A549 (cell line): ENCODE data around the gene GAS1.

Experiments
- BCL3 ChIP-seq: fragments of >200 bp; sonication (Bioruptor Twin); formaldehyde crosslinking; IDR thresholded peaks from 3 replicates; pipeline ENCODE4 v1.6.1; 2016
- BHLHE40 ChIP-seq: IDR thresholded peaks from 2 replicates; pipeline ENCODE4 v1.6.1; 2012; ENCODE audit warnings: low read depth, low read length, inconsistent platforms
- CEBPB ChIP-seq, 2 experiments: fragments of >200 bp in 1 of 2; sonication (Bioruptor Twin) in 1 of 2; formaldehyde crosslinking in 1 of 2; IDR thresholded peaks; 2 replicates each; pipeline ENCODE4 v1.6.1; 2012 to 2016
- CTCF ChIP-seq: fragments of >200 bp; sonication (Bioruptor Twin); formaldehyde crosslinking; IDR thresholded peaks from 3 replicates; pipeline ENCODE4 v1.5.1; 2016
- EP300 ChIP-seq, 2 experiments: fragments of >200 bp; sonication (Bioruptor Twin); formaldehyde crosslinking; IDR thresholded peaks; 2 replicates in 1 of 2; 3 replicates in 1 of 2; pipeline ENCODE4 v1.6.1; 2016 to 2017
- ESRRA ChIP-seq: fragments of 150-350 bp; IDR thresholded peaks from 2 replicates; pipeline ENCODE4 v1.6.1; 2014; ENCODE audit warnings: mild to moderate bottlenecking, low read length, borderline replicate concordance
- HOXA7 ChIP-seq: fragments of 250-450 bp; sonication (Bioruptor Pico); IDR thresholded peaks from 2 replicates; pipeline ENCODE4 v1.5.0; 2020; ENCODE audit warnings: mild to moderate bottlenecking, moderate library complexity
- MAFK ChIP-seq: fragments of 450-650 bp; IDR thresholded peaks from 2 replicates; pipeline ENCODE4 v1.6.1; 2014; ENCODE audit not compliant: partially characterized antibody
- MYC ChIP-seq: IDR thresholded peaks from 2 replicates; pipeline ENCODE4 v1.6.1; 2012; ENCODE audit warnings: mild to moderate bottlenecking, inconsistent platforms, low read length, improper control_type of control experiment, borderline replicate concordance
- POLR2A ChIP-seq: IDR thresholded peaks from 2 replicates; pipeline ENCODE4 v1.6.1; 2012; ENCODE audit warnings: mild to moderate bottlenecking, low read length
- SMC3 ChIP-seq: fragments of >200 bp; sonication (Bioruptor Twin); formaldehyde crosslinking; IDR thresholded peaks from 3 replicates; pipeline ENCODE4 v1.6.1; 2018; ENCODE audit warnings: inconsistent platforms
- SREBF2 ChIP-seq: fragments of 450-650 bp; IDR thresholded peaks from 2 replicates; pipeline ENCODE4 v1.6.1; 2014; ENCODE audit warnings: mild to moderate bottlenecking, moderate library complexity
- TF ChIP-seq, protein P1 (sequence below): fragments of 150-350 bp; IDR thresholded peaks from 2 replicates; pipeline ENCODE4 v1.6.1; 2014; ENCODE audit warnings: low read depth, mild to moderate bottlenecking, low read length
- TF ChIP-seq, protein P2 (sequence below): IDR thresholded peaks from 2 replicates; pipeline ENCODE4 v1.6.1; 2012

DNA sequence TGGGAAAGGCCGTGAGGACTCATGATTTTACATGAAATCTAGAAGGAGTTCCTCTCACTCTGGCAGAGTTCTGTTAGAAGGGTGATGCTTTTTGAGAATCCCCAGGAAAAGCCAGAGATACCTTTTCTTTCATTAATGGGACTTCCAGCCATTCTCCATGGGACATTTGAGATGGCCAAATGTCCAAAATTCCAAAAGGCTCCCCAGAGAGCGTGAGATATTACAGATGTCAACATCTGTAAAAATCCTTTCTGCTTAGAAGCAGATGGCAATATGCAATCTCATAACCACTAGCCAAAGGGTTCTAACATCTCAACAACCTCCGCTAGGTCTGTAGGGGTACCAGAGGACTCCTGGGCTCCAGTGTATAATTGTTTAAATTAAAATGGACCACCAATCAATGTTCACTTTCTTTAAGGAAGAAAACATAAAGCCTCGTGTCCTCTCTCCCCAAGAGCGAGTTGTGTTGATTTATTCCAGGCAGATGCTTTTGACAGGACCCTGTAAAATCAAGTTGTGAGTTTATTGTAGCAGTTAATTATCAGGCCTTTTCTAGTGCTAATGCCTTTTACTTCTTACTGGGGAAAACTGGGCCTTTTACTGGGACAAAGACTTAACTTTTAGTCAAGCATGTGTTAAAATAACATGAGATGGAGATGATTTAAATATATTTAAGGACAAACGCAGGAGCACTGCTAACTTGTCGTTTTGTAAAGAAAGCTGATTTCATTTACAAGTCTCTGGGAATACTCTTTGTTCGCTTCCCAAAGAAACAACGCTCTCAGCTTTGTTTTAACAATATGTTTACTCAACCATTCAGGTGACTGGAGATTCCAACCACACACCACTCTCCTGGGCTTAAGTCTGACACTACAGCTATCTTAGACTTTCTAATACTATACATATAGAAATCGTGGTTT is 4.8 kb downstream of the GAS1 start:
- no peak for TF ChIP-seq CTCF
- TF ChIP-seq, protein P1, sequence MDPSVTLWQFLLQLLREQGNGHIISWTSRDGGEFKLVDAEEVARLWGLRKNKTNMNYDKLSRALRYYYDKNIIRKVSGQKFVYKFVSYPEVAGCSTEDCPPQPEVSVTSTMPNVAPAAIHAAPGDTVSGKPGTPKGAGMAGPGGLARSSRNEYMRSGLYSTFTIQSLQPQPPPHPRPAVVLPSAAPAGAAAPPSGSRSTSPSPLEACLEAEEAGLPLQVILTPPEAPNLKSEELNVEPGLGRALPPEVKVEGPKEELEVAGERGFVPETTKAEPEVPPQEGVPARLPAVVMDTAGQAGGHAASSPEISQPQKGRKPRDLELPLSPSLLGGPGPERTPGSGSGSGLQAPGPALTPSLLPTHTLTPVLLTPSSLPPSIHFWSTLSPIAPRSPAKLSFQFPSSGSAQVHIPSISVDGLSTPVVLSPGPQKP: no peak
- no peak for TF ChIP-seq POLR2A
- TF ChIP-seq MYC: no peak
- TF ChIP-seq MAFK: no peak
- TF ChIP-seq BCL3: no peak
- TF ChIP-seq SREBF2: no peak
- TF ChIP-seq CEBPB (IDR thresholded peaks at IDR 0.05): no peak
- no peak for TF ChIP-seq BHLHE40
- no peak for TF ChIP-seq ESRRA
- TF ChIP-seq EP300 (IDR thresholded peaks at IDR 0.05): no peak
- TF ChIP-seq, protein P2, sequence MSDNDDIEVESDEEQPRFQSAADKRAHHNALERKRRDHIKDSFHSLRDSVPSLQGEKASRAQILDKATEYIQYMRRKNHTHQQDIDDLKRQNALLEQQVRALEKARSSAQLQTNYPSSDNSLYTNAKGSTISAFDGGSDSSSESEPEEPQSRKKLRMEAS: no peak
- TF ChIP-seq HOXA7: no peak
- TF ChIP-seq SMC3: no peak
